Panc1 (cell line): ENCODE measurements around the gene NFATC2. TPM values are rescaled to one million over a fixed set of nuclear protein-coding genes. Genes with fewer than 3 reads are reported as not detected.

ENCODE experiments used
- ATAC-seq: fragments of 200-7000 bp; cut with Tn5 transposase; 2 replicates; pipeline ENCODE4 v1.9.1; 2020; ENCODE audit warnings: mild to moderate bottlenecking, moderate library complexity
- BruUV-seq: library from RNA; stranded (reverse); fragments of 400-500 nt; replicated peaks from 2 replicates; lab custom pipeline; 2021; lab: Mats Ljungman, UMichigan
- CTCF ChIA-PET: fragments of 300-600 bp; sonication (Branson Sonifier 250); formaldehyde crosslinking; loops from one replicate; lab custom pipeline; 2022; ENCODE audit warnings: antibody characterized with exemption; lab: Charles Lee
- POLR2A ChIA-PET: fragments of 300-600 bp; sonication (Branson Sonifier 250); formaldehyde crosslinking; loops from one replicate; lab custom pipeline; 2022; ENCODE audit warnings: antibody characterized with exemption; lab: Charles Lee
- DNase-seq: peaks from one replicate; pipeline ENCODE4 v3.0.0-alpha.2; 2010; ENCODE audit warnings: low read depth, low spot score
- H3K27ac ChIP-seq: 2 replicates; pipeline ENCODE4 v1.5.1; 2011; ENCODE audit warnings: mild to moderate bottlenecking, low read length, inconsistent platforms
- H3K27me3 ChIP-seq: fragments of 200-500 bp; sonication (Bioruptor generic); 2 replicates; pipeline ENCODE4 v1.6.0; 2014; ENCODE audit warnings: low read length, inconsistent platforms; ENCODE audit not compliant: control insufficient read depth, insufficient read depth
- H3K36me3 ChIP-seq: fragments of 200-500 bp; sonication (Bioruptor generic); 2 replicates; pipeline ENCODE4 v1.5.1; 2014; ENCODE audit warnings: inconsistent platforms, mild to moderate bottlenecking, low read length, moderate library complexity; ENCODE audit not compliant: control insufficient read depth, insufficient read depth
- H3K4me1 ChIP-seq: 2 replicates; pipeline ENCODE4 v1.5.1; 2011; ENCODE audit warnings: inconsistent platforms, mild to moderate bottlenecking, low read length, moderate library complexity; ENCODE audit not compliant: control insufficient read depth, insufficient read depth
- H3K4me3 ChIP-seq, 2 experiments: 2 replicates each; pipeline ENCODE4 v1.5.1; 2011 to 2012; ENCODE audit warnings: low read depth in 2 of 2, low read length in 2 of 2, mild to moderate bottlenecking in 2 of 2, inconsistent platforms in 1 of 2, moderate library complexity in 1 of 2
- H3K9me3 ChIP-seq: fragments of 200-500 bp; sonication (Bioruptor generic); 2 replicates; pipeline ENCODE4 v1.5.1; 2014; ENCODE audit warnings: low read depth, mild to moderate bottlenecking, inconsistent platforms, low read length, moderate library complexity; ENCODE audit not compliant: control insufficient read depth, insufficient read depth
- CTCF ChIP-seq: fragments of 450-650 bp; IDR thresholded peaks from 2 replicates; pipeline ENCODE4 v1.5.1; 2017; ENCODE audit warnings: mild to moderate bottlenecking
- POLR2AphosphoS5 ChIP-seq: IDR thresholded peaks from 2 replicates; pipeline ENCODE4 v1.6.1; 2012; ENCODE audit warnings: mild to moderate bottlenecking, low read depth, low read length, moderate library complexity
- REST ChIP-seq, 2 experiments: IDR thresholded peaks; 2 replicates each; pipeline ENCODE4 v1.6.1; 2011 to 2012; ENCODE audit warnings: low read depth in 2 of 2, control low read depth in 1 of 2, low read length in 1 of 2, mild to moderate bottlenecking in 1 of 2, moderate library complexity in 1 of 2; ENCODE audit not compliant: insufficient read depth in 1 of 2
- SIN3A ChIP-seq: IDR thresholded peaks from 2 replicates; pipeline ENCODE4 v1.6.1; 2012; ENCODE audit warnings: low read depth, mild to moderate bottlenecking, low read length, moderate library complexity, borderline replicate concordance; ENCODE audit not compliant: insufficient read depth
- TCF7L2 ChIP-seq: IDR thresholded peaks from 2 replicates; pipeline ENCODE4 v1.6.1; 2011; ENCODE audit warnings: mild to moderate bottlenecking, low read depth, low read length, inconsistent platforms
- in situ Hi-C: cut with HindIII; loops from 2 replicates; pipeline ENCODE4 v1.10.0; 2016; ENCODE audit warnings: low sequenced_read_pairs, low pct_unique_long_range_greater_than_20kb
- intact Hi-C: fragments of 100-400 bp; cut with micrococcal nuclease; formaldehyde crosslinking; loops from one replicate; pipeline ENCODE4 v1.10.0; 2022; ENCODE audit not compliant: unreplicated experiment
- total RNA-seq: library from RNA; stranded (reverse); gene quantifications from one replicate; pipeline ENCODE4 v1.2.1, GENCODE V29; 2021; ENCODE audit not compliant: unreplicated experiment

NFATC2 gene
- total RNA-seq, 1 experiment from 2014 or later: 10.6 TPM

GRCh38 chr20:51579137-51579536 is 36.6 kb upstream of the NFATC2 start:
- Histone ChIP-seq H3K4me3 (no peak overlapping the region), H3K27ac (no peak overlapping the region), H3K4me1 (no peaks in the 10 kb centered on the region), H3K27me3 (no peaks in the 10 kb centered on the region), H3K36me3 (no peaks in the 10 kb centered on the region), H3K9me3 (no peaks in the 10 kb centered on the region)
- POLR2A ChIA-PET: interaction anchor here (0.5 to 0.6 kb wide), 2 partner anchors 17 to 129 kb away, joined by 3 to 9 read pairs; no protein-coding TSS in a partner anchor
- ATAC-seq (no peak), DNase-seq (no peak)
- intact Hi-C loops (no loop called here), in situ Hi-C loops (no loop called here)
- TF ChIP-seq CTCF (no peak), POLR2AphosphoS5 (no peak), TCF7L2 (no peak), SIN3A (no peak), REST (IDR thresholded peaks at IDR 0.05; ENCODE audit: insufficient read depth in 1 of 2, low read depth in 2 of 2, low read length in 1 of 2) (no peak)
- CTCF ChIA-PET: no interaction called here
- BruUV-seq: no TSS peak

GRCh38 chr20:51578145-51578459 is 35.6 kb upstream of the NFATC2 start:
- intact Hi-C loops (no loop called here), in situ Hi-C loops (no loop called here)
- no peak for ATAC-seq
- Histone ChIP-seq H3K36me3 (no peaks in the 10 kb centered on the region), H3K4me1 (no peaks in the 10 kb centered on the region), H3K27me3 (no peaks in the 10 kb centered on the region), H3K4me3 (no peak overlapping the region), H3K27ac (no peak overlapping the region), H3K9me3 (no peaks in the 10 kb centered on the region)
- no peak for TF ChIP-seq TCF7L2
- DNase-seq: no peak
- ChIA-PET CTCF (no interaction called here), POLR2A (no interaction called here)
- BruUV-seq: no TSS peak

- CTCF ChIA-PET: no interaction called here
- in situ Hi-C loops: no loop called here
These were observed 35.1 kb upstream of the NFATC2 start for GRCh38 chr20:51577432-51578144.

More at GRCh38 chr20:51577432-51578144, 35.1 kb upstream of the NFATC2 start:
- intact Hi-C loops: no loop called here
- ATAC-seq: no peak
- H3K27me3 ChIP-seq: no peaks in the 10 kb centered on the region
- H3K9me3 ChIP-seq: no peaks in the 10 kb centered on the region
- no peak for DNase-seq
- no peak overlapping the region for H3K27ac ChIP-seq
- H3K36me3 ChIP-seq: no peaks in the 10 kb centered on the region
- POLR2A ChIA-PET: no interaction called here
- BruUV-seq: no TSS peak
- TF ChIP-seq CTCF (no peak), POLR2AphosphoS5 (no peak), SIN3A (no peak), REST (IDR thresholded peaks at IDR 0.05; ENCODE audit: insufficient read depth in 1 of 2, low read depth in 2 of 2, low read length in 1 of 2) (no peak), TCF7L2 (no peak)
- H3K4me1 ChIP-seq: no peaks in the 10 kb centered on the region
- H3K4me3 ChIP-seq: no peak overlapping the region
